Daoy (cell line): ENCODE data around the gene AMOT. TPM values are rescaled to one million over a fixed set of nuclear protein-coding genes. Genes with fewer than 3 reads are reported as not detected.

Experiments
- DNase-seq: peaks from one replicate; pipeline ENCODE4 v3.0.0-alpha.2; 2015; ENCODE audit warnings: low read depth
- total RNA-seq: library from RNA; depleted of rRNA; stranded (reverse); fragments of >200 nt; shearing (Covaris generic); gene quantifications from 2 replicates; pipeline ENCODE4 v1.2.3, GENCODE V29; 2014

AMOT gene
- total RNA-seq, 1 experiment from 2014 or later = 0.80 TPM

GRCh38 chrX:112841114-112841819 lies 636 bp upstream of the AMOT start:
- peak; percentile 81 for DNase-seq

GRCh38 chrX:112839856-112840255 lies 775 bp downstream of the AMOT start:
- no peak for DNase-seq

DNA sequence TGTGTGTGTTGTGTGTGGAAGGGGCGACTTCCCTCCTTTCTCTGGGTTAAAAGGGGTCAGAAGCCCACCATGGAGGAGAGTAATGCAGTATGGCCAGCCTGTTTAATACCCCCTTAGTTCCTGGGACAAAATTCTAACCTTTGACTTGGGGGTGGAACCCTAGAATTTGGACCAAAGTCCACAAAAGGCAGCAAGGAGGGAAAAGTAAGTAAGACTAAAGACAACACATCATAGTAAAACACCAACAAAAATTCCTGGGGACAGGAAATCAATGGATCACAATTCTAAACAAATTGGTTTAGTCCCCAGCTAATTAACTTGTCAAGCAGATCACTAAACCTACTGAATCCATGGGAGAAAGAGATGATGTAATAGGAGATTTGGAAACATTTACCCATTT lies 3.1 kb downstream of the AMOT start:
- no peak for DNase-seq

GRCh38 chrX:112835019-112835418 lies 5.6 kb downstream of the AMOT start:
- no peak for DNase-seq

GRCh38 chrX:112834031-112834845 lies 6.4 kb downstream of the AMOT start:
- peak; percentile 50 for DNase-seq

DNA sequence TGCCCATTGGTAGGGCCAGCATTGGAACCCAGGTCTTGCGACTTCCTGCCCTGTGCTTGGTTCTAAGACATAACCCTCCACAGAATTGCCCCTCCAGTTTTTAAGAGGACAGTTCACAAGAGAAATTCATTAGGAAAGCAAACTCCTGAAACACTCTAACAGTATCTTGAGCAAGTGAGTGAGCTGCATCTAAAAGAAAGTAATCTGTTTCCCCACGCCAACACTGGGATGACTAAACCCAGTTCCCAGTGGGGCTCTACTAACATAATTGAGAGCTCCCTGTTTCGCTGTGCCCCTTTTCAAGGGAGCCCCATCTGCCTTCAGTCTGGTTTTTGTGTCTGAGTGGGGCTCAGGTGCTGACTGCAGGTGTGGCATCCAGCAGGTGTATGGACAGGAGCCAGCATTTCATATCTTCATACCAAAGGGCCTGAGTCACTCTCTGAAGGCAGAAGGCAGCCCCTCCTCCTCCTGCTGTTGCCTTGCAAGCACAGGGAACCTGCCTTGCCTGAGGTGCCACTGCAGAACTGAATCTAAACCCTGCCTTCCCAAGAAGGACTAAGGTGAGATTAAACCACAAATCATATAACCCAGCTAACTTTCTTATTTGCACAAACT lies 8.0 kb downstream of the AMOT start:
- DNase-seq = no peak

GRCh38 chrX:112830540-112830939 lies 10.1 kb downstream of the AMOT start:
- no peak for DNase-seq

GRCh38 chrX:112827292-112827903 lies 13.2 kb downstream of the AMOT start:
- no peak for DNase-seq

GRCh38 chrX:112826023-112826422 lies 14.6 kb downstream of the AMOT start:
- DNase-seq = no peak

- DNase-seq = no peak
These were observed 17.7 kb downstream of the AMOT start for GRCh38 chrX:112822892-112823291.

DNA sequence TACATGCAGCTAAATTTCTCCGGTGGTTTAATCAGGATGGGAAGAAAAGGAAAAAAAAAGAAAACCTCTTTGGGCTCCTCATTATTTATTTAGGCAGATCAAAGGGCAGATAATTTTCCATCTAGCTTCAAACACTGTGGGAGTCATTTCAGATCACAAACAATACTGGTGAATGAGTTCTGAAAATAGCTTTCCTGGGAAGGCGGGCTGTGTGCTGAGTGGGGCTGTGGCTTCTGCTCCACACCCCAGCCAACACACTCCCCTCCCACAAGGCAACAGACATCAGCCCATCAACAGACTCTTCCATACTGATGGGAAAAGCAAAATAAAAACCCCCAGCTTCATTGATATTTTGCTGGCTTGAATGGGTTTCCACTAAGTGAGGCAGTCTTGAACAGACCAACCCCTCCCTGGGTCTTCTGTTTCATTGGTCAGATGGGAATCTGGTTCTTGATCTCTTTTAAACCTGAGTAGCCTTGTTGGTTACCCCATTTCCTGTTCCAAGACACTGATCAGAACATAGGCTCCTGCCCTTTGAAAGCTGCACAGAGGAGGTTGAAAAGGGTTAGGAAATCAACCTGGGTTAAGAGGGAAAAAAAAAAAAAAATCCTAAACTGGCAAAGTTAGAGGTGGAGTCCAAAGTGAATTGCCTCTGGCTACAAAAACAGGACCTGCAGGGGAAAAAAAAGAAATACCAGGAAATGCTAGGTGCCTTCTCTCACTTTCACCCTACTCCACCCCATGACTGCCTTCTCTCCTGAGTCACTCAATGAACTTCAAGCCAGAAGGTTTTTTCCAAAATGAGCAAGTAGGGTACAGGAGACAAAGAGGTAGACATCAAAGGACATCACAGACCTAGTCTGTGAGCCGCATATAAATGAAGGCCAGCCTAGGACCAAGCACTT lies 20.0 kb downstream of the AMOT start:
- no peak for DNase-seq

DNA sequence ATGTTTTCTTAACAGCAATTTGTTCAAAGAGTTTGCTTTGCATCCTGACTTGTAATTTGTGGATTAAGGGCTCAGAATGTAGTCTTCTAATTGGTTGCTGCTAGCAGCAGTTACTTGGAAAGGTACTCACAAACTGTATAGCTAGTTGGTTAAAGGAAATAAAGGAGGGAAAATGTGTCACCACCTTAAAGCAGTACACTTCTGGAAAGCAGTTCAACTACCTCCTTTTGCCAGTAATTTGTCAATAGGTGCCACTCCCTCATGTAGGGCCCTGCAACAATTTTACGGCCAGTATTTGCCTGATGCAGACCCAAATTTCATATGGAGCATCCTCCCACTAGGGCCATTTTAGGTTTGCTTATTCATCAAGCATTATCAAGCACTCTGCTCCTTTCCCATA lies 20.8 kb downstream of the AMOT start:
- no peak for DNase-seq

- DNase-seq = no peak
These were observed 21.5 kb downstream of the AMOT start for GRCh38 chrX:112819008-112819640.

- no peak for DNase-seq
These were observed 22.3 kb downstream of the AMOT start for GRCh38 chrX:112818114-112819007.

- no peak for DNase-seq
These were observed 23.7 kb downstream of the AMOT start for GRCh38 chrX:112816908-112817307.

- no peak for DNase-seq
These were observed 26.1 kb downstream of the AMOT start for GRCh38 chrX:112814496-112814895.

GRCh38 chrX:112812741-112813140 lies 27.9 kb downstream of the AMOT start:
- DNase-seq = no peak

DNA sequence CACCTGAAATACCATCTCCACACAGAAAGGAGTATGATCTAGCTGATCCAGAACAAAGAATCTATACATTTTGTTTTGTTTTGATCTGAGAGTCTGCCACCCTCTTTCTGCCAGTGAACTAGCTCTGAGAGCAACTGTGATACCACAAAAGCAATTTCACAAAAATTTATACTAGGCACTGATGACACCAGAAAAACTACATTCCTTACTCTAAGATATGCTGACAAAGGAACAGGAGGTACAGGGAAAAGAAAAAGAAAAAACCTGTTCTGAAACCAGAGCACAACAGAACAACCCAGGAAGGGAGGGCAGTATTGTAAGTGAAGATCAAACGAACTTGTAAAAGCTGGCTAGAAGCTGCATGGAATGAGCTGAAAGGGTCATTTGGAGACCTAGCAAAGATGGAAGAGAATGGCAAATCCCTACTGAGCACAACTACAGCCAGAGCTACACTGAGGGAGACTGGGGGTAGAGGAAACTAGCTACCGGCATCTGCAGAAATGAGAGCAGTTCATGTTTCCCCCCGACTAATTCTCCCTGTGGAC lies 31.9 kb downstream of the AMOT start:
- DNase-seq = no peak

DNA sequence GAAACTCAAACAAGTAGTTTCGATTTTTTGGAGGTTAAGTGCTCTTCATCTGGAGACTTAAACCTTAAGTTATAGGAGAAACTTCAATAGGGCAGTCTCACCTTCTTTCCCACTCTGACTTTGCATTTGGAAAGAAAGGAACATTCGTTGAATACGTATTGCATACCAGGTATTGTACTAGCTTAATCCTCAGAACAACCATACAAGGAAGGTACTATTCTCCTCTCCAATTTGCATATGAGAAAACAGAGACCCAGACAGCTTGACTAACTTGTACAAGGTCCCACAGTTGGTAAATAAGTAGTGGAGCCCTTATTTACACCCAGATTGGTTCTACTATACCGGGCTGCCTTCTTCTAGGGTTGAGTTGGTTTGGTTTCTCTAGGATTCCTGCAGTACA lies 32.6 kb downstream of the AMOT start:
- no peak for DNase-seq

- no peak for DNase-seq
These were observed 37.6 kb downstream of the AMOT start for GRCh38 chrX:112803060-112803459.
